Measurements from ENCODE around the gene KLF16.

DNA sequence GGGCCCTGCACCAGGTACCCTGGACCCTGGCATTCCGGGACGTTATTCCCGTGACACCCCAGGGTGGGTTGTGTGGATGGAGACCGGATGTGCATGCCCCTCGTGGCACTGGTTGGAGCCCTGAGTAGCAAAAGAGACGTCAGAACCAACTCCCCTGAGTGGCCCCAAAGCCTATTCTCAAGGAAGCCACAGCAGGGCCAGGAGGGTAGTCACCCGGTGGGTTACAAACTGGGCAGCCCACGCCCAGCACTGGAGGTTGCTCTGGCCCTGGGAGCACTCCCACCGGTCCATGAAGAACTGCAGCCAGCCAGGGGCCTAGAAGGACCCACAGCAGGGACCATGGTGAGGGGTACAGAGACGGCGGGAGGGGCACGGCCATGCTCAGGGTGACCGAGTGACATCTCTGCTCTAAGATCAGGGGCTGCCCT lies 7.5 kb downstream of the KLF16 start:
- TF ChIP-seq, protein P1, sequence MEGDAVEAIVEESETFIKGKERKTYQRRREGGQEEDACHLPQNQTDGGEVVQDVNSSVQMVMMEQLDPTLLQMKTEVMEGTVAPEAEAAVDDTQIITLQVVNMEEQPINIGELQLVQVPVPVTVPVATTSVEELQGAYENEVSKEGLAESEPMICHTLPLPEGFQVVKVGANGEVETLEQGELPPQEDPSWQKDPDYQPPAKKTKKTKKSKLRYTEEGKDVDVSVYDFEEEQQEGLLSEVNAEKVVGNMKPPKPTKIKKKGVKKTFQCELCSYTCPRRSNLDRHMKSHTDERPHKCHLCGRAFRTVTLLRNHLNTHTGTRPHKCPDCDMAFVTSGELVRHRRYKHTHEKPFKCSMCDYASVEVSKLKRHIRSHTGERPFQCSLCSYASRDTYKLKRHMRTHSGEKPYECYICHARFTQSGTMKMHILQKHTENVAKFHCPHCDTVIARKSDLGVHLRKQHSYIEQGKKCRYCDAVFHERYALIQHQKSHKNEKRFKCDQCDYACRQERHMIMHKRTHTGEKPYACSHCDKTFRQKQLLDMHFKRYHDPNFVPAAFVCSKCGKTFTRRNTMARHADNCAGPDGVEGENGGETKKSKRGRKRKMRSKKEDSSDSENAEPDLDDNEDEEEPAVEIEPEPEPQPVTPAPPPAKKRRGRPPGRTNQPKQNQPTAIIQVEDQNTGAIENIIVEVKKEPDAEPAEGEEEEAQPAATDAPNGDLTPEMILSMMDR (IDR thresholded peaks at IDR 0.05) = no peak
- TF ChIP-seq ZFX (IDR thresholded peaks at IDR 0.05; ENCODE audit: borderline replicate concordance) = no peak
